Measurements from ENCODE around the gene PDLIM4.

The PDLIM4 gene

DNA sequence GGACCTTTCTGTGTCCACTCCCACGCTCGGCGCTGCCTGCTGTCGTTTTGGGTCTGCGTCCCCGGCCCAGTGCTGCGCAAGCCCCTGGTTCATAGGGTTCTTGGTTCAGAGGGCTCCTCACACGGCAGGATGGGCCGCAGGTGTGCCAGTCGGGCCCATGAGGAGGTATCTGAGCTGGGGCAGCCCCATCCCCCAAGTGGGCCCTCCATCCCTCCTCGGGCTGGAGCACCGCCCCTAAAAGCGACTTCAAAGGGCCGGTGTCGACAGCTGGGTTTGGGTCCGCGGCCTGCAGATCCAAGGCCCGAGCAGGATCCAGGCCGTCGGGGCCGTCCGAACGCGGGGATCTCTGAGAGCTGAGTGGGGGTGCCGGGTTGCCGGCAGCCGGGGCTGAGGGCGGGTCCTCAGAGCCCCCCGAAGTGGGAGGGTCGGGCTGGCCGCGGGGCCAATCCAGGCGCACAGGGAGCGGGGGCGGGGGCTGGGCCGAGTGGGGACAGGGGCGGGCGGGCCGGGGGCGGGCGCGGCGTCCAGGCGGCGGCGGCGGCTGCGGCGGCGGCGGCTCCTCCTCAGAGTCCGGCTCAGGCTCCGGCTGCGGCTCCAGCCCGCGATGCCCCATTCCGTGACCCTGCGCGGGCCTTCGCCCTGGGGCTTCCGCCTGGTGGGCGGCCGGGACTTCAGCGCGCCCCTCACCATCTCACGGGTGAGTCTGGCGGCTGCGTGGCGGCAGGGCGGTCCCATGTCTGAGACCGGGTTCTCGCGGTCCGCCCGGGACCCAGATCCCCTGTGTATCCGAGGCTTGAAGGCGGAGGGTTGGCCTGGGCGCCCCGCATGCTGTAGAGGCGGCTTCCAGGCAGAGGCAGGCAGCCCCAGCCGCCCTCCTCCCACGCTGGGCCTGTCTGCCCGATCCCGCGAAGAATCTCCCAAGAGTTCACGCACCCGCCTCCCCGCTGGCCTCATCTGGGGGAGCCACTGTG, at the start of gene PDLIM4:
Gene PDLIM4, plus strand, starts transcription at position 566 of the 971 bp plus-strand sequence. Its CDS starts 39 bp downstream, at position 605.
- DNase-seq (ENCODE audit: low read depth in 2 of 2, low spot score in 1 of 2), result no peak

GRCh38 chr5:132207778-132208177, 49.7 kb upstream of the PDLIM4 start:
- no peak for DNase-seq (ENCODE audit: low read depth in 2 of 2, low spot score in 1 of 2)

GRCh38 chr5:132209131-132209530, 48.4 kb upstream of the PDLIM4 start:
- DNase-seq (ENCODE audit: low read depth in 2 of 2, low spot score in 1 of 2), result no peak

GRCh38 chr5:132209901-132210545, 47.5 kb upstream of the PDLIM4 start:
- no peak for DNase-seq (ENCODE audit: low read depth in 2 of 2, low spot score in 1 of 2)

DNA sequence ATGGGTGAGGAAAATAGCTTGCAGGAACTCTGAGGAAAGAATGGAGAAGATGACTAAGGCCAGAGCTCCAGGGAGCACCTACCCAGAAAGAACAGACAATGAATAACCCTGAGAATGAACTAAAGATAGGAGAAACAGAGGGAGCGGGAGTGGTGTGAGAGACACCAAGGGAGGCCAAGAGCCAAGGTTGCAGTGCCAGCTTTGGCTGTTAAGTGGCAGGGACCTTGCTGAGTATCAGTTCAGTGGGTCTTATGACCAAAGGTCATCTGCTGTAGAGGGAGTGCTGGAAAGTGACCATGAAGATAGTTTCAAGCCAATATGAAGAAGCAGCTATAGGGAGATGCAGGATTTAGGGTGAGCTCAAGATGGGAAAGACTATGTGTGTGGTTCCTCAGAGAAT, 46.6 kb upstream of the PDLIM4 start:
- DNase-seq (ENCODE audit: low read depth in 2 of 2, low spot score in 1 of 2), result no peak

- no peak for DNase-seq (ENCODE audit: low read depth in 2 of 2, low spot score in 1 of 2)
These were observed 45.7 kb upstream of the PDLIM4 start for GRCh38 chr5:132211787-132212186.

- DNase-seq (ENCODE audit: low read depth in 2 of 2, low spot score in 1 of 2), result no peak
These were observed 43.8 kb upstream of the PDLIM4 start for GRCh38 chr5:132213666-132214065.

GRCh38 chr5:132214491-132214890, 43.0 kb upstream of the PDLIM4 start:
- DNase-seq (ENCODE audit: low read depth in 2 of 2, low spot score in 1 of 2), result no peak

- no peak for DNase-seq (ENCODE audit: low read depth in 2 of 2, low spot score in 1 of 2)
These were observed 42.2 kb upstream of the PDLIM4 start for GRCh38 chr5:132215329-132215728.

GRCh38 chr5:132218321-132218720, 39.2 kb upstream of the PDLIM4 start:
- DNase-seq (ENCODE audit: low read depth in 2 of 2, low spot score in 1 of 2), result no peak

GRCh38 chr5:132219289-132219970, 38.1 kb upstream of the PDLIM4 start:
- no peak for DNase-seq (ENCODE audit: low read depth in 2 of 2, low spot score in 1 of 2)

- DNase-seq (ENCODE audit: low read depth in 2 of 2, low spot score in 1 of 2), result no peak
These were observed 37.5 kb upstream of the PDLIM4 start for GRCh38 chr5:132219981-132220380.

DNA sequence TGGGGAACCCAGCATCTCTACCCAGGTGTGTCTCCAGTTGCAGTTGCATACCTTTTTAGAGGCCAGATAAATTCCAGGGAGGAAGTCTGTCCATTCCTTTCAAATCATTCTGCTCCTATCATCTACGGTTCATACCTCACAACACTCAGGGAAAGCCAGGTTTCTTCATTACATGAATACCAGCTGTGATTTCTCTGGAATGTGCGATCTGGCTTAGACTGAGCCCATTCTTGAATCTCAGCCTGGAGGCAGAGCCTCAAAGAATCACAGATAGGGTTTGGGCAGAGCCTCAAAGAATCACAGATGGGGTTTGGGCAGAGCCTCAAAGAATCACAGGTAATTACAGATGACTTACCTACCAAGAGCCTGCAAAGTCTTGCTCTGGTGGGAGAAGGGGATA, 37.0 kb upstream of the PDLIM4 start:
- DNase-seq (ENCODE audit: low read depth in 2 of 2, low spot score in 1 of 2), result no peak

DNA sequence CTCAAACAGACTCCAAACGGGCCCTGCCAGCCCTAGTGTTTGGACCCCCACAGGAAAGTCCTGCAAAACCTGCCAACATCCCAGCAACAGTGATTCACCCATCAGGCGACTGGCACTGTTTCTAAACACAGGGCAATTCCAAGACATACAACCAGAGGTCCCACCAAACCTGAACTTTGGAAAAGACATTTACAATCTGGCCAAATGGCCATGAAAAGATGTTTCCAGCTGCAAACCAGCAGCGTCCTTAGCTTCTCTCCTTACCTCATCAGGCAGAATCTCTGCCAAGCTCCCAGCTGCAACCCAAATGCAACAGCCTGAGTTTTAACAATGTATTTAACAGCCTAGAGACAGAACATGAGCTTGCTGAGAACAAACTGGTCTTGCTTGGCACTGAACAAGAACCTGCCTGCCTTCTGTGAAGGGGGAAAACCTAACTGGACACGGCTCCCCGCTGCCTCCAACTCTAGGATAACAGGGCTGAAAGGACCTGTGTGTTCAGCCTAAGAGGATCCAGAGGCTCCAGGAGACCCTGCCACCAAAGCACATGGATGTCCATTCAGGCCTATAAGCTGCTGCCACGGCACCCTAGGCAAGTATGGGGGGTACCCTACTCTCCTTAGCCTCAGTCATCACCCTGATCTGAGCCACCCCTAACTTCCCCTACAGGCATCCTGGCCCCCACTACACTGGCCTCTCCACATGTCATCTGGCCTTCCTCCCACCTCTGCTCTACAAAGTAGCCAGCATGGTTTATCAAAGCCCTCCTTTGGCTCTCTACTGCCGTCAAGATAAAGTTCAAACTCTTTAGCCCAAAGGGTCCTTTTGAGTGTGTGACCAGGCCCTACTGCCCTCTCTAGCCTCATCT, 35.5 kb upstream of the PDLIM4 start:
- DNase-seq (ENCODE audit: low read depth in 2 of 2, low spot score in 1 of 2), result no peak

DNA sequence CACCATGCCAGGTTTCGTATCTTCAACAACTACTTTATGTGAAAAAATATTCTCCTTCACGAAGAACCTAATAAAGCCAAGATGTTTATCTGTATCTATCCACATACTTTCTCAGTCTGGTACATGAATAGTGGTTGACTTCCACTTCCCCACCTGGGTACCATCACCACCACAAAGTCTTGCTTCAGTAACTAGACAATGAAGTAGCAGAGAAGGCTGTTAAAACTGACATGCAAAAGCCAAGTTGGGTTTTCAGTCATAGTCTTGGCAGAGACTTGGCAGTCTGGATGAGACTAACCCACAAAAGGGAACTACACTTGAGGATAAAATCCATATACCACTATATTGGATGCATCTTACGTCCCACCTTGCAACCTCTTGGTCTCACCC, 34.9 kb upstream of the PDLIM4 start:
- no peak for DNase-seq (ENCODE audit: low read depth in 2 of 2, low spot score in 1 of 2)

DNA sequence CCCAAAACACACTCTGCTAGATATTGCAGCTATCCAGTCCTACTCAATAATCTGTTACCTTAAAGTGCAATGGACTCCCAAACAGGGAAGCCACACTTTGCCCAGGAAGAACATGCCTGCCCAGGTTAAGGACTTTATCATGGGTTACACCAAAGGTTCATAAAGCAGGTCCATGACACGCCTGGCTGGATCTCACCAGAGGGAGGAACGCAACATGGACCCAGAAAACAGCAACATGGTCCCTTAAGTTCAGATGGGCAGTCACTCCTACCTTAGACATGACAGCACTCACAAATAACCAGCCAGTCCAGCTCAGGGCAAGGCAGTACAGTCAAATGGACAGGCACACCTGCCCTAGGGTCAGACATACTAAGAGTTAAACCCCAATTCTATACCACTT, 33.6 kb upstream of the PDLIM4 start:
- DNase-seq (ENCODE audit: low read depth in 2 of 2, low spot score in 1 of 2), result no peak

- DNase-seq (ENCODE audit: low read depth in 2 of 2, low spot score in 1 of 2), result no peak
These were observed 32.8 kb upstream of the PDLIM4 start for GRCh38 chr5:132224716-132225115.

DNA sequence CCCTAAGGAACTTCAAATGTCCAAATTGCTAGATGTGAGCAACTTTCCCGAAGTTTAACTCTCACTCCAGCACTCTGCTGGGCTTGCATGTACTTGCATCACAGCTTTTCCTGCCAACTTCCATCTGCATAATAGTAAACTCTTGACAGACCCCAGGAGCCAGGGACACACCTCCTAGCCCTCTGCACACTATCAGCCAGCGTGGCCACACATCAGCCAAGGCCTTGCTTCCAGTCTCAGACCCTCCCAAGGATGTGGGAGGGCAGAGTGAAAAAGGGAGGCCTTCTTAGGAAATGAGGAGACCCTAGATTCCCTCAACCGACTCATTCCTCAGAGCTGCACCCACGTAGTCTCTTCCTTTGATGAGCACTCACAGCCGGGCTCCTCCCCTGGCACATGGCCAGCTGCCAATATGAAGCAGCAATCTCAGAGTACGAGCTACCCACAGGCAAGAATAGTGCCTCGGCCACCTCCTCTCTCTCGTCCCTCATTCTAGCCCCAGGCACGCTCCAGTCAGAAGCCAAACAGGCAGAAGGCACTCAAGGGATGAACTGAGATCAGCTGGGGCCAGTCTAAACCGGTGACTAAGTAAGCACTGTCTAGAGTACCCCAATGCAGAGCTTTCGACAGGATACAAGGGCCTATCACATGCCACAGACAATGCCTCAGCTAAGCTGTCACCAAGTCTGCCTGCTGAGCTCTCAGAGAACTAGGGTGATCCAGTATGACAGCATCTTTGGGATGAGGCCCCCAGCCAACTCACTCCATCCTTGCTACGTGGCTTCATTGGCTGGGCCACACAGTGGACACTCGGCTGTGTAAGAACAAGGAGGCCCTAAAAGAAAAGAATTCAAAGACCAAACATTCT, 32.1 kb upstream of the PDLIM4 start:
- no peak for DNase-seq (ENCODE audit: low read depth in 2 of 2, low spot score in 1 of 2)

GRCh38 chr5:132226516-132227234, 30.8 kb upstream of the PDLIM4 start:
- no peak for DNase-seq (ENCODE audit: low read depth in 2 of 2, low spot score in 1 of 2)

DNA sequence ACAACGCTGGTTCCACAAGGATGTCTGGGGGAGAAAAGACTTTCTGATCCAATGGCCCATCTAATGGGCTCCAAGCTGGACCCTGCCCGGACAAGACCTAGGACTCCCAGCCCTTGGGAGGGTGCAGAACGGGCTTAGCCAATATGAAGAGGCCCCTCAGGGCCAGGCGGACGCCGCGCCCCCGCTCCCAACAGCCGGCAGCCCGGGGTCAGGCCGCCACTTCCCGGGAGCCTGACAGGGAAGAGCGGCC, 30.3 kb upstream of the PDLIM4 start:
- no peak for DNase-seq (ENCODE audit: low read depth in 2 of 2, low spot score in 1 of 2)

Data from stimulated activated CD8-positive, alpha-beta memory T cell treated with anti-CD3 and anti-CD28 coated beads, Interleukin-4, amount 100 ng/mL, for 1 hour (primary cell).